Kidney epithelial cell (primary cell): ENCODE measurements around the gene SUN1. TPM values are rescaled to one million over a fixed set of nuclear protein-coding genes. Genes with fewer than 3 reads are reported as not detected.

Experiments used
- DNase-seq: peaks from one replicate; pipeline ENCODE4 v3.0.0-alpha.2; 2010; ENCODE audit warnings: low read depth
- H3K27me3 ChIP-seq: 2 replicates; pipeline ENCODE4 v1.6.0; 2011; ENCODE audit warnings: low read length; ENCODE audit not compliant: control insufficient read depth, insufficient read depth
- H3K36me3 ChIP-seq: 2 replicates; pipeline ENCODE4 v1.5.1; 2011; ENCODE audit warnings: low read length; ENCODE audit not compliant: control insufficient read depth, insufficient read depth
- H3K4me3 ChIP-seq: 2 replicates; pipeline ENCODE4 v1.5.1; 2011; ENCODE audit warnings: low read depth, mild to moderate bottlenecking, control low read depth, low read length
- total RNA-seq: library from RNA; depleted of rRNA; stranded (reverse); fragments of >200 nt; gene quantifications from 2 replicates; pipeline ENCODE4 v1.2.3, GENCODE V29; 2015
- TF ChIP-seq, protein P1 (sequence below): IDR thresholded peaks from 2 replicates; pipeline ENCODE4 v1.5.1; 2011; ENCODE audit warnings: mild to moderate bottlenecking, moderate library complexity, low read length, control low read depth, inconsistent platforms; ENCODE audit not compliant: insufficient read depth, poor library complexity, severe bottlenecking

Gene SUN1
- total RNA-seq, 1 donor from 2014 or later: 192 TPM

GRCh38 chr7:875476-876076 lies 43.3 kb downstream of the SUN1 start:
- no peak overlapping the region for H3K4me3 ChIP-seq
- H3K27me3 ChIP-seq: no peaks in the 10 kb centered on the region
- H3K36me3 ChIP-seq: peaks cover 2% of the 10 kb centered on the region
- TF ChIP-seq, protein P1, sequence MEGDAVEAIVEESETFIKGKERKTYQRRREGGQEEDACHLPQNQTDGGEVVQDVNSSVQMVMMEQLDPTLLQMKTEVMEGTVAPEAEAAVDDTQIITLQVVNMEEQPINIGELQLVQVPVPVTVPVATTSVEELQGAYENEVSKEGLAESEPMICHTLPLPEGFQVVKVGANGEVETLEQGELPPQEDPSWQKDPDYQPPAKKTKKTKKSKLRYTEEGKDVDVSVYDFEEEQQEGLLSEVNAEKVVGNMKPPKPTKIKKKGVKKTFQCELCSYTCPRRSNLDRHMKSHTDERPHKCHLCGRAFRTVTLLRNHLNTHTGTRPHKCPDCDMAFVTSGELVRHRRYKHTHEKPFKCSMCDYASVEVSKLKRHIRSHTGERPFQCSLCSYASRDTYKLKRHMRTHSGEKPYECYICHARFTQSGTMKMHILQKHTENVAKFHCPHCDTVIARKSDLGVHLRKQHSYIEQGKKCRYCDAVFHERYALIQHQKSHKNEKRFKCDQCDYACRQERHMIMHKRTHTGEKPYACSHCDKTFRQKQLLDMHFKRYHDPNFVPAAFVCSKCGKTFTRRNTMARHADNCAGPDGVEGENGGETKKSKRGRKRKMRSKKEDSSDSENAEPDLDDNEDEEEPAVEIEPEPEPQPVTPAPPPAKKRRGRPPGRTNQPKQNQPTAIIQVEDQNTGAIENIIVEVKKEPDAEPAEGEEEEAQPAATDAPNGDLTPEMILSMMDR: no peak
- no peak for DNase-seq

DNA sequence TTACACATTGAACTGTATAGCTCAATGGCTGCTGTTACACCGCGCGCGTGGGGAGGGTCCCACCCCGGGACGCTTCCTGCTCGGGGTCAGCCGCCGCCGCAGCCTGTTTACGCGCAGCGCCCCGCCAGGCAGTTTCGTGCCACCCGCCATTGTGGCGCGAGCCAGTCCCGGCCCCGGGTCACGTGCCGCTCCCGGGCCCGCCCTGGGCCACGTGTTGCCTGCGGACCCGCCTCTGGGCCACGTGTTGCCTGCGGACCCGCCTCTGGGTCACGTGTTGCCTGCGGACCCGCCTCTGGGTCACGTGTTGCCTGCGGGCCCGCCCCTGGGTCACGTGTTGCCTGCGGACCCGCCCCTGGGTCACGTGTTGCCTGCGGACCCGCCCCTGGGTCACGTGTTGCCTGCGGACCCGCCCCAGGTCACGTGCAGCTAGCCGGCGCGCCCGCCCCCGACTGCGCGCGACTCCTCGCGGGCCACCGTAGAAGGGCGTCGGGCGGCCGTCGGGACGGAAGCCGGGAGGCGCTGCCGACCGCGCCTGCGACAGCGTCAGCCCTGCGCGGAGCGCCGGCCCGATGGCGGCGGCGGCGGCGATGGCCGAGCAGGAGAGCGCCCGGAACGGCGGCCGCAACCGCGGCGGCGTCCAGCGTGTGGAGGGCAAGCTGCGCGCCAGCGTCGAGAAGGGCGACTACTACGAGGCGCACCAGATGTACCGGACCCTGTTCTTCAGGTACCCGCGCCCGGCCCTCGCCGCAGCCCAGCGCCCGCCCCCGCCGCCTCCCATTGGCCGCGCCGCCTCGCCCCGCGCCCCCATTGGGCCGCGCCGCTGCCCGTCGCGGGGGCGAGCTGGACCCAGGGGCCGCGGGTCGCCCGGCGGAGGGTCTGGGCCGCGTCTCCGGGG lies 44.0 kb downstream of the SUN1 start, which contains the start of gene GET4:
Gene GET4, plus strand, starts transcription at position 478 of the 895 bp plus-strand sequence. Its CDS starts 92 bp downstream, at position 570.
- no peaks in the 10 kb centered on the region for H3K27me3 ChIP-seq
- peak; percentile 47 for DNase-seq
- peaks cover 2% of the 10 kb centered on the region for H3K36me3 ChIP-seq
- H3K4me3 ChIP-seq: peak within 1 kb of the TSS; percentile 81
- TF ChIP-seq, protein P1: no peak

GRCh38 chr7:876972-877311 lies 44.7 kb downstream of the SUN1 start:
- H3K4me3 ChIP-seq: peak overlapping the region; percentile 81
- TF ChIP-seq, protein P1: no peak
- H3K27me3 ChIP-seq: no peaks in the 10 kb centered on the region
- H3K36me3 ChIP-seq: peaks cover 2% of the 10 kb centered on the region
- no peak for DNase-seq

GRCh38 chr7:877312-878232 lies 45.3 kb downstream of the SUN1 start:
- Histone ChIP-seq H3K36me3 (no peaks in the 10 kb centered on the region), H3K27me3 (no peaks in the 10 kb centered on the region), H3K4me3 (peak overlapping the region; percentile 81)
- TF ChIP-seq, protein P1: no peak
- DNase-seq: no peak

GRCh38 chr7:879093-879492 lies 46.8 kb downstream of the SUN1 start:
- no peaks in the 10 kb centered on the region for H3K36me3 ChIP-seq
- TF ChIP-seq, protein P1: no peak
- no peak overlapping the region for H3K4me3 ChIP-seq

More at GRCh38 chr7:879093-879492, 46.8 kb downstream of the SUN1 start:
- no peak for DNase-seq
- no peaks in the 10 kb centered on the region for H3K27me3 ChIP-seq
